ENCODE measurements around the gene CCS. TPM values are rescaled to one million over a fixed set of nuclear protein-coding genes. Genes with fewer than 3 reads are reported as not detected.
"Not testable (repeated sequence)": the region's sequence is repeated elsewhere in the genome, so short reads cannot be mapped to it uniquely, and the experiment has no call there.

CCS gene
- total and polyA plus RNA-seq, 2 of the 4 experiments (the other 2 are of a cell fraction), result 20.1 to 53.0 TPM

DNA sequence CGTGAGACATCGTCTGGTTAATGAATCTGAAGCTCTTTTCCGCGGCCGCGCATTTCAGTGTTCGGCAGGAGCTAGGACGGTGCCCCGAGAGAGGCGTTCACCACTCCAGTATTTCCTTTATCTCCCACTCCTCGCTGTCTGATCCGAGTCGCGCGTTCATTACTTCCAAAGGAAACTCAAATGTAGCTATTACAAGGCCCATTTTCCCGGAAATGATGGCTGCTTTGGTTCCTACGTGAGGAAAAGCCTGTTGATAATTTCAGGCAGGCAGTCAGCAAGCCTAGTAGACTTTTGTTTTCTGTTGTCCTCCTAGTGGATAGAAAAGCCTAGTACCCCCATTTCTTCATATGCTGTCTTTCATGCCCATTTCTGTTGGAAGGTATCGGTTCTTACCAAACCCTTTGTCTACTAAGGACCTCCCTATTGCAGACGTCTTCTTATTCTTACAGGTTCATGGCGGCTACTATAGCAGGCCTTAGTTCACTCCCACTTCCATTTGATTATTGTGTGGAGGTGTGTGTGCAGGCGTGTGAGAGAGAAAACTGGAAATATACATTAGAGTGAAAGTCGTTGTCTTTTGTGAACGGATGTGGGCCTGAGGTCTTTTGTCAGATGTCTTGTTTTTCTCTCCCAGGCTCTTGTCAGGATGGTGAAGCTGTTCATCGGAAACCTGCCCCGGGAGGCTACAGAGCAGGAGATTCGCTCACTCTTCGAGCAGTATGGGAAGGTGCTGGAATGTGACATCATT lies 46.3 kb downstream of the CCS start:
- Histone ChIP-seq H4K91ac (ENCODE audit: insufficient read depth, low read depth, low read length) (peak overlapping the region; percentile 92), H3K9me3 (ENCODE audit: control insufficient read depth, insufficient read depth, low read length) (no peaks in the 10 kb centered on the region), H2AK5ac (ENCODE audit: low read depth, low read length) (peak overlapping the region; percentile 91), H4K20me1 (ENCODE audit: insufficient read depth, low read length) (peaks cover 81% of the 10 kb centered on the region), H4K5ac (ENCODE audit: low read depth, low read length) (peak overlapping the region; percentile 17; the same call in 1 of the 2 replicates), H3K4me2 (ENCODE audit: low read depth, low read length) (peak overlapping the region; percentile 93), H3K9me1 (ENCODE audit: insufficient read depth, low read length) (peaks cover 10% of the 10 kb centered on the region; the same call in 1 of the 2 replicates), H3K56ac (ENCODE audit: extremely low read depth, insufficient read depth, low read length) (peak overlapping the region; percentile 67), H3K27ac (ENCODE audit: insufficient read depth, low read length) (peak overlapping the region; percentile 87), H3K23ac (ENCODE audit: low read depth, low read length) (peak overlapping the region; percentile 94), H3K4me3 (ENCODE audit: insufficient read depth, low read depth, low read length) (peak overlapping the region; percentile 76), H4K8ac (ENCODE audit: low read depth in 2 of 2, low read length in 2 of 2) (peak overlapping the region; percentile 65 to 96; a peak in 3 of 4 replicates), H2BK15ac (ENCODE audit: low read depth, low read length) (no peak overlapping the region), H3K4ac (ENCODE audit: low read depth, low read length) (peak overlapping the region; percentile 96), H3K4me1 (ENCODE audit: control insufficient read depth, insufficient read depth, low read length) (peaks cover 21% of the 10 kb centered on the region), H2AFZ (replicated peaks; ENCODE audit: low read length, poor library complexity) (peak overlapping the region; percentile 89), H2AK9ac (replicated peaks; ENCODE audit: low read depth, low read length, poor library complexity) (peak overlapping the region; percentile 98), H3K36me3 (ENCODE audit: control insufficient read depth, insufficient read depth, low read length) (peaks cover 25% of the 10 kb centered on the region), H3K18ac (ENCODE audit: low read depth, low read length) (peak overlapping the region; percentile 16), H2BK120ac (ENCODE audit: low read depth, low read length) (0 out of 2 replicates have a peak overlapping the region, but pooled peaks have one; percentile 2), H3K9ac (ENCODE audit: low read depth, low read length) (peak overlapping the region; percentile 88), H3K79me1 (ENCODE audit: low read depth in 1 of 2, low read length in 2 of 2) (peaks cover 12 to 80% of the 10 kb centered on the region in 2 experiments; a peak in 3 of 4 replicates), H3K14ac (replicated peaks; ENCODE audit: low read depth, low read length) (peak overlapping the region; percentile 98), H2BK20ac (ENCODE audit: low read depth, low read length) (no peak overlapping the region), H2BK5ac (ENCODE audit: low read depth, low read length, poor library complexity, severe bottlenecking) (peak overlapping the region; percentile 75), H3K27me3 (ENCODE audit: control insufficient read depth, insufficient read depth, low read length) (no peaks in the 10 kb centered on the region)
- intact Hi-C loops (cut with micrococcal nuclease) (loop anchor here (2.0 kb wide), 2 partner anchors 22 to 92 kb away; partner anchors contain the start of genes ACTN3, RBM14 and ZDHHC24), in situ Hi-C loops (cut with MboI; ENCODE audit: low sequenced_read_pairs) (no loop called here), dilution Hi-C loops (cut with HindIII; ENCODE audit: low sequenced_read_pairs, unreplicated experiment) (no loop called here)
- no peak for ATAC-seq (ENCODE audit: low read depth)
- no peak for TF ChIP-seq NFE2L2 (IDR thresholded peaks at IDR 0.05; ENCODE audit: low read depth, low read length)
- TF ChIP-seq, protein P1, sequence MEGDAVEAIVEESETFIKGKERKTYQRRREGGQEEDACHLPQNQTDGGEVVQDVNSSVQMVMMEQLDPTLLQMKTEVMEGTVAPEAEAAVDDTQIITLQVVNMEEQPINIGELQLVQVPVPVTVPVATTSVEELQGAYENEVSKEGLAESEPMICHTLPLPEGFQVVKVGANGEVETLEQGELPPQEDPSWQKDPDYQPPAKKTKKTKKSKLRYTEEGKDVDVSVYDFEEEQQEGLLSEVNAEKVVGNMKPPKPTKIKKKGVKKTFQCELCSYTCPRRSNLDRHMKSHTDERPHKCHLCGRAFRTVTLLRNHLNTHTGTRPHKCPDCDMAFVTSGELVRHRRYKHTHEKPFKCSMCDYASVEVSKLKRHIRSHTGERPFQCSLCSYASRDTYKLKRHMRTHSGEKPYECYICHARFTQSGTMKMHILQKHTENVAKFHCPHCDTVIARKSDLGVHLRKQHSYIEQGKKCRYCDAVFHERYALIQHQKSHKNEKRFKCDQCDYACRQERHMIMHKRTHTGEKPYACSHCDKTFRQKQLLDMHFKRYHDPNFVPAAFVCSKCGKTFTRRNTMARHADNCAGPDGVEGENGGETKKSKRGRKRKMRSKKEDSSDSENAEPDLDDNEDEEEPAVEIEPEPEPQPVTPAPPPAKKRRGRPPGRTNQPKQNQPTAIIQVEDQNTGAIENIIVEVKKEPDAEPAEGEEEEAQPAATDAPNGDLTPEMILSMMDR (conservative IDR thresholded peaks at IDR 0.05; ENCODE audit: low read depth, low read length), result 0 out of 2 replicates have a peak, but pooled peaks have one; percentile 21
- ChIA-PET CTCF (interaction anchor here (0.5 to 0.8 kb wide), 2 partner anchors 56 to 173 kb away, joined by 3 read pairs; no protein-coding TSS in a partner anchor), POLR2A (ENCODE audit: unreplicated experiment) (interaction anchor here (0.7 to 2.3 kb wide), 2 partner anchors 20 to 44 kb away, joined by 11 to 17 read pairs; no protein-coding TSS in a partner anchor)
- WGBS, 2 experiments (ENCODE audit: extremely low coverage in 2 of 2, insufficient read length in 1 of 2), result 0% methylated on average over 8 of the region's 27 CpGs; no CpG with 5 or more reads in 1 of the 2 experiments
- DNase-seq, result peak; percentile 42
- no TSS peak for BruUV-seq (replicated peaks)

DNA sequence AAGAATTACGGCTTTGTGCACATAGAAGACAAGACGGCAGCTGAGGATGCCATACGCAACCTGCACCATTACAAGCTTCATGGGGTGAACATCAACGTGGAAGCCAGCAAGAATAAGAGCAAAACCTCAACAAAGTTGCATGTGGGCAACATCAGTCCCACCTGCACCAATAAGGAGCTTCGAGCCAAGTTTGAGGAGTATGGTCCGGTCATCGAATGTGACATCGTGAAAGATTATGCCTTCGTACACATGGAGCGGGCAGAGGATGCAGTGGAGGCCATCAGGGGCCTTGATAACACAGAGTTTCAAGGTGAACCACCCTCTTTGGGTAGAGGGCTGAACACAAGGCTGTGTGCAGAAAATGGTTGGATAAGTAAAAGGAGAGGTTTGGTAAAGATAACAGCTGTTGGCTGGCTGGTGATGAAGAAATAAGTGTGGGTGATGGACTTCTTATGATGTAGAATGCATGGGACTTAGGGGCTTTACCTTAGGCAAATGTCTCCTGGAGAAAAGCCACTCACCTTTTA lies 46.9 kb downstream of the CCS start:
- H3K27ac ChIP-seq (ENCODE audit: insufficient read depth, low read length); H4K8ac ChIP-seq (ENCODE audit: low read depth in 2 of 2, low read length in 2 of 2); ATAC-seq (ENCODE audit: low read depth); BruUV-seq (replicated peaks); H3K56ac ChIP-seq (ENCODE audit: extremely low read depth, insufficient read depth, low read length); H3K18ac ChIP-seq (ENCODE audit: low read depth, low read length); H2AFZ ChIP-seq (replicated peaks; ENCODE audit: low read length, poor library complexity); H3K27me3 ChIP-seq (ENCODE audit: control insufficient read depth, insufficient read depth, low read length); H4K5ac ChIP-seq (ENCODE audit: low read depth, low read length); H2AK9ac ChIP-seq (replicated peaks; ENCODE audit: low read depth, low read length, poor library complexity); H3K9me1 ChIP-seq (ENCODE audit: insufficient read depth, low read length); H2AK5ac ChIP-seq (ENCODE audit: low read depth, low read length); in situ Hi-C loops (cut with MboI; ENCODE audit: low sequenced_read_pairs); H3K9me3 ChIP-seq (ENCODE audit: control insufficient read depth, insufficient read depth, low read length); POLR2A ChIA-PET (ENCODE audit: unreplicated experiment); CTCF ChIA-PET; H2BK120ac ChIP-seq (ENCODE audit: low read depth, low read length); dilution Hi-C loops (cut with HindIII; ENCODE audit: low sequenced_read_pairs, unreplicated experiment); H2BK20ac ChIP-seq (ENCODE audit: low read depth, low read length); H3K4ac ChIP-seq (ENCODE audit: low read depth, low read length); H4K91ac ChIP-seq (ENCODE audit: insufficient read depth, low read depth, low read length); H2BK5ac ChIP-seq (ENCODE audit: low read depth, low read length, poor library complexity, severe bottlenecking); H3K14ac ChIP-seq (replicated peaks; ENCODE audit: low read depth, low read length); DNase-seq; H3K9ac ChIP-seq (ENCODE audit: low read depth, low read length); H2BK15ac ChIP-seq (ENCODE audit: low read depth, low read length): not testable (repeated sequence)
- H3K4me3 ChIP-seq (ENCODE audit: insufficient read depth, low read depth, low read length), result peak overlapping the region; percentile 76
- 75% methylated on average over 2 of the region's 10 CpGs; no CpG with 5 or more reads in 1 of the 2 experiments for WGBS, 2 experiments (ENCODE audit: extremely low coverage in 2 of 2, insufficient read length in 1 of 2)
- intact Hi-C loops (cut with micrococcal nuclease), result loop anchor here (2.0 kb wide), 3 partner anchors 23 to 93 kb away; partner anchors contain the start of genes ACTN3, RBM14 and ZDHHC24
- peak overlapping the region; percentile 93 for H3K4me2 ChIP-seq (ENCODE audit: low read depth, low read length)
- peaks cover 86% of the 10 kb centered on the region for H4K20me1 ChIP-seq (ENCODE audit: insufficient read depth, low read length)
- H3K4me1 ChIP-seq (ENCODE audit: control insufficient read depth, insufficient read depth, low read length), result peaks cover 21% of the 10 kb centered on the region
- H3K79me1 ChIP-seq (ENCODE audit: low read depth in 1 of 2, low read length in 2 of 2), result peaks cover 16 to 81% of the 10 kb centered on the region in 2 experiments; a peak in 3 of 4 replicates
- H3K36me3 ChIP-seq (ENCODE audit: control insufficient read depth, insufficient read depth, low read length), result peaks cover 28% of the 10 kb centered on the region
- H3K23ac ChIP-seq (ENCODE audit: low read depth, low read length), result peak overlapping the region; percentile 64; the same call in 1 of the 2 replicates

All from IMR-90 (cell line).